KMS-11 (cell line): ENCODE measurements around the gene KLC1.

Experiments
- H2AFZ ChIP-seq: fragments of 200-600 bp; sonication (generic); 2 replicates; pipeline ENCODE4 v1.6.1; 2016; ENCODE audit warnings: antibody characterized with exemption, mixed run types, low read depth
- H3K27ac ChIP-seq: fragments of 200-600 bp; sonication (generic); 2 replicates; pipeline ENCODE4 v1.6.1; 2016; ENCODE audit warnings: mild to moderate bottlenecking, mixed run types
- H3K27me3 ChIP-seq: fragments of 200-600 bp; sonication (generic); 2 replicates; pipeline ENCODE4 v1.6.1; 2017; ENCODE audit warnings: mild to moderate bottlenecking, low read depth, mixed run types, moderate library complexity; ENCODE audit not compliant: insufficient read depth
- H3K36me3 ChIP-seq: fragments of 200-600 bp; sonication (generic); 2 replicates; pipeline ENCODE4 v1.6.1; 2017; ENCODE audit warnings: mild to moderate bottlenecking, mixed run types; ENCODE audit not compliant: insufficient read depth
- H3K4me1 ChIP-seq: fragments of 200-600 bp; sonication (generic); 2 replicates; pipeline ENCODE4 v1.6.1; 2016; ENCODE audit warnings: mild to moderate bottlenecking, low read depth, mixed run types; ENCODE audit not compliant: poor library complexity, severe bottlenecking
- H3K4me2 ChIP-seq: fragments of 200-600 bp; sonication (generic); 2 replicates; pipeline ENCODE4 v1.7.0; 2016; ENCODE audit warnings: mild to moderate bottlenecking, mixed run types
- H3K4me3 ChIP-seq: fragments of 200-600 bp; sonication (generic); IDR thresholded peaks from 2 replicates; pipeline ENCODE4 v1.6.1; 2017; ENCODE audit warnings: low read depth, low read length, mixed read lengths; ENCODE audit not compliant: insufficient read depth
- H3K79me2 ChIP-seq: fragments of 200-600 bp; sonication (generic); 2 replicates; pipeline ENCODE4 v1.6.1; 2016; ENCODE audit warnings: low read depth, mixed run types; ENCODE audit not compliant: insufficient read depth
- H3K9ac ChIP-seq: fragments of 200-600 bp; sonication (generic); 2 replicates; pipeline ENCODE4 v1.6.1; 2016; ENCODE audit warnings: mild to moderate bottlenecking, mixed run types
- H4K20me1 ChIP-seq: fragments of 200-600 bp; sonication (generic); 2 replicates; pipeline ENCODE4 v1.6.1; 2016; ENCODE audit warnings: mild to moderate bottlenecking, mixed run types; ENCODE audit not compliant: insufficient read depth
- TF ChIP-seq, protein P1 (sequence below): fragments of 200-600 bp; sonication (generic); conservative IDR thresholded peaks from 2 replicates; pipeline ENCODE4 v1.6.1; 2017; ENCODE audit warnings: low read depth, mild to moderate bottlenecking, antibody characterized with exemption, low read length, moderate library complexity, mixed read lengths

KLC1 gene

DNA sequence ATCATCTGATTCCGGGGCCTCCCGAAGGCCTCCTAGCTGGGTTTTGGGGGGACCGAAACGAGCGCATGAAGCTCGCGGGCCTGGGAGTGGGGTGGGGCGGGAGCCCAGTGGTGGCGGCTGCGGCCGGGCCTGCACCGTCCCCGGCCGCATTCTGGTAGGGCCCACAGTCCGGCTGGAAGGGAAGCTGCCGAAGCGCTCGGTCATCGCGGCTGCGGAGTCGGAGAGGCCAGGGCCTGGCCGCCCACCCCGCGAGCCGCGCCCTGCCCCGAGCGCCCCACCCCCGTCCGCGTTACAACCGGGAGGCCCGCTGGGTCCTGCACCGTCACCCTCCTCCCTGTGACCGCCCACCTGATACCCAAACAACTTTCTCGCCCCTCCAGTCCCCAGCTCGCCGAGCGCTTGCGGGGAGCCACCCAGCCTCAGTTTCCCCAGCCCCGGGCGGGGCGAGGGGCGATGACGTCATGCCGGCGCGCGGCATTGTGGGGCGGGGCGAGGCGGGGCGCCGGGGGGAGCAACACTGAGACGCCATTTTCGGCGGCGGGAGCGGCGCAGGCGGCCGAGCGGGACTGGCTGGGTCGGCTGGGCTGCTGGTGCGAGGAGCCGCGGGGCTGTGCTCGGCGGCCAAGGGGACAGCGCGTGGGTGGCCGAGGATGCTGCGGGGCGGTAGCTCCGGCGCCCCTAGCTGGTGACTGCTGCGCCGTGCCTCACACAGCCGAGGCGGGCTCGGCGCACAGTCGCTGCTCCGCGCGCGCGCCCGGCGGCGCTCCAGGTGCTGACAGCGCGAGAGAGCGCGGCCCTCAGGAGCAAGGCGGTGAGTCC, at the start of gene KLC1:
Gene KLC1 (plus strand): TSS at position 528 of the 819 bp plus-strand sequence. CDS start 25,354 bp downstream, outside the sequence.
- Histone ChIP-seq H3K36me3 (no peaks in the 10 kb centered on the region), H3K4me1 (peaks cover 23% of the 10 kb centered on the region), H3K79me2 (peaks cover 34% of the 10 kb centered on the region), H4K20me1 (0 out of 2 replicates have a peak, but pooled peaks cover 12% of the 10 kb centered on the region), H2AFZ (peak within 1 kb of the TSS; percentile 73), H3K4me2 (peak within 1 kb of the TSS; percentile 93), H3K27me3 (no peaks in the 10 kb centered on the region), H3K9ac (peak within 1 kb of the TSS; percentile 92), H3K27ac (peak within 1 kb of the TSS; percentile 83), H3K4me3 (no peak within 1 kb of the TSS)
- TF ChIP-seq, protein P1, sequence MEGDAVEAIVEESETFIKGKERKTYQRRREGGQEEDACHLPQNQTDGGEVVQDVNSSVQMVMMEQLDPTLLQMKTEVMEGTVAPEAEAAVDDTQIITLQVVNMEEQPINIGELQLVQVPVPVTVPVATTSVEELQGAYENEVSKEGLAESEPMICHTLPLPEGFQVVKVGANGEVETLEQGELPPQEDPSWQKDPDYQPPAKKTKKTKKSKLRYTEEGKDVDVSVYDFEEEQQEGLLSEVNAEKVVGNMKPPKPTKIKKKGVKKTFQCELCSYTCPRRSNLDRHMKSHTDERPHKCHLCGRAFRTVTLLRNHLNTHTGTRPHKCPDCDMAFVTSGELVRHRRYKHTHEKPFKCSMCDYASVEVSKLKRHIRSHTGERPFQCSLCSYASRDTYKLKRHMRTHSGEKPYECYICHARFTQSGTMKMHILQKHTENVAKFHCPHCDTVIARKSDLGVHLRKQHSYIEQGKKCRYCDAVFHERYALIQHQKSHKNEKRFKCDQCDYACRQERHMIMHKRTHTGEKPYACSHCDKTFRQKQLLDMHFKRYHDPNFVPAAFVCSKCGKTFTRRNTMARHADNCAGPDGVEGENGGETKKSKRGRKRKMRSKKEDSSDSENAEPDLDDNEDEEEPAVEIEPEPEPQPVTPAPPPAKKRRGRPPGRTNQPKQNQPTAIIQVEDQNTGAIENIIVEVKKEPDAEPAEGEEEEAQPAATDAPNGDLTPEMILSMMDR = no peak

DNA sequence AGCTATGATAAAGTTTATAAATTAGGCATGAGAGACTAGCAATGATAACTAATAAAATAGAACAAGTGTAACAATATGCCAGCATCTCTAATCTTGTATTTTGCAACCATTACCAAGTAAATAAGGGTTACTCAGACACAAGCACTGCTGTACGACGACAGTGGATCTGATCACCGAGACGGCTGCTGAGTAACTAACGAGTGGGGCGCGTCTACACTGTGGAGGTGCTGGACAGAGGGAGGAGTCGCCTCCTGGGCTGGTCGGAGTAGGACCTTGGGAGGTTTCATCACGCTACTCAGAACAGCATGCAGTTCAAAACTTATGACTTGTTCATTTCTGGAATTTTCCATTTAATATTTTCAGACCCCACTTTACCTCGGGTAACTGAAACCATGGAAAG, 47.8 kb upstream of the KLC1 start:
- Histone ChIP-seq H3K79me2 (no peaks in the 10 kb centered on the region), H3K27me3 (no peaks in the 10 kb centered on the region), H3K4me3 (no peak overlapping the region), H2AFZ (no peak overlapping the region), H3K27ac (no peak overlapping the region), H4K20me1 (no peaks in the 10 kb centered on the region), H3K36me3 (no peaks in the 10 kb centered on the region), H3K4me2 (no peak overlapping the region), H3K9ac (no peak overlapping the region), H3K4me1 (no peaks in the 10 kb centered on the region)
- TF ChIP-seq, protein P1 = no peak

DNA sequence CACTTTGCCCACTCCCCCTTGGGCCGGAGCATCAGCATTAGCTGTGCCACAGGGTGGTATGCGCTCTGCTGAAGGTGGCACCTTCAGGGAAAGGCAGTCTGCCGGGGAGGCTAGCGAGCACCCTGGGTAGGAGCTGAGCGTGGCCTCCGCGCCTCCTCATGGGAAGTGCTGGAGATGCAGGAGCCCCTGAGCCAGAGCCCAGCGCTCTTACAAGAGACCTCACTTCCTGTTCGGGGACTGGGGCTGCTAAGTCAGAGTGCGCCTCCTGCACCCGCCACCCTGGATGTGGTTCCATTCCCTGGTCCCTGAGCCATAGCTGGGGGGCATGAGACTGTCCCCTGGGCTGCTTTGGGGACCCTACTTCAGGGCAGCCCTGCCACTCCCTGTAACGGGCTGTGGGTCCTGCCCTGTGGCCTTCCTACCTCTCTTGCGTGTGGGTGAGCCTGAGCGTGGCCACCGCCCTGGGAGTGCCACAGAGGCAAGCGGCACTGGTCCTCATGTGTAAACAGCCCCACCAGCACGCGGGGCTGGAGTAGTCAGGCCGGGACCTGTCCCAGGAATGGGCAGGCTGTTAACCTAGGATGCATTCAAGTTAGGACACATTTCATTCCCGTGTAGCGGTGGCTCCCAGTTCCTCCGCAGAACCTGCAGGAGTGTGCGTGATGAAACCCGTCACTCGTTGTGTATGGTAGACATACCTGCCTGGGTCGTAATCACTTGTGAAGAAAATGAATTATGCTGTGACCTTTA, 46.9 kb upstream of the KLC1 start:
- Histone ChIP-seq H3K27ac (no peak overlapping the region), H3K9ac (no peak overlapping the region), H2AFZ (no peak overlapping the region), H3K27me3 (no peaks in the 10 kb centered on the region), H3K4me1 (no peaks in the 10 kb centered on the region), H3K36me3 (no peaks in the 10 kb centered on the region), H3K4me3 (no peak overlapping the region), H3K4me2 (no peak overlapping the region), H4K20me1 (no peaks in the 10 kb centered on the region), H3K79me2 (no peaks in the 10 kb centered on the region)
- TF ChIP-seq, protein P1 = no peak

DNA sequence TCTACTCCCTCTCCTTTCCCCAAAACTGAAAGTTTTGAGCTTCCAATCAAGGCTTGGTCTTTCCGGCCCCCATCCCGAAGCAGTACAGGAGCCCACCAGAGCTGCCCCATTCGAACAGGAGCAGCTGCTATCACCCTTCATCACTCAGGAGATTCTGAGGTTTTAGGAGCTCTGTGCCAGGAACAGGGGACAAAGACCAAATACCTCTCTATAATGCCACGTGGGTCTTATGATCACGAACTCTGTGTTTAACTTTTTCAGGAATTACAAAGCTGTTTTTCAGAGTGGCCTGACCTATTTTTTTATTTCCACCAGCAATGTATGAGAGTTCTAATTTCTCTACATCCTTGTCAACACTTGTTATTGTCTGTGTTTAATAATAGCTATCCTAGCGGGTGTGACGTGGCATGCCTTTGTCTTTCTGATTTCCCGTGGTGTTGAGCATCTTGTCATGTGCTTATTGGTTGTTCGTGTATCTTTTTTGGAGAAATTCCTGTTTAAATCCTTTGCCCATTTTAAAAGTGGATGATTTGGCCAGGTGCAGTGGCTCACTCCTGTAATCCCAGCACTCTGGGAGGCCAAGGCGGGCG, 44.6 kb upstream of the KLC1 start:
- TF ChIP-seq, protein P1 = no peak
- H3K4me1 ChIP-seq = no peaks in the 10 kb centered on the region
- no peak overlapping the region for H2AFZ ChIP-seq
- no peaks in the 10 kb centered on the region for H3K79me2 ChIP-seq
- H3K36me3 ChIP-seq = no peaks in the 10 kb centered on the region
- no peak overlapping the region for H3K9ac ChIP-seq
- no peaks in the 10 kb centered on the region for H4K20me1 ChIP-seq
- no peak overlapping the region for H3K4me3 ChIP-seq
- no peaks in the 10 kb centered on the region for H3K27me3 ChIP-seq
- H3K4me2 ChIP-seq = no peak overlapping the region
- no peak overlapping the region for H3K27ac ChIP-seq
